ENCODE results near the gene KLHL10.
"Not testable (repeated sequence)": the region's sequence is repeated elsewhere in the genome, so short reads cannot be mapped to it uniquely, and the experiment has no call there.

Gene KLHL10

GRCh38 chr17:41812381-41813151 lies 25.1 kb upstream of the KLHL10 start, which contains the start of gene FKBP10:
Gene FKBP10, plus strand, starts transcription at chr17:41813004. Its CDS starts 31 bp downstream, at chr17:41813035.
- peak in 34 of 42 donors; percentile 14 to 75 (median 41) for DNase-seq
- intact Hi-C loops (cut with DNase I), result no loop called here

GRCh38 chr17:41813152-41813680 lies 24.4 kb upstream of the KLHL10 start:
- intact Hi-C loops (cut with DNase I), result no loop called here
- DNase-seq, result no peak

GRCh38 chr17:41813699-41814124 lies 23.9 kb upstream of the KLHL10 start:
- DNase-seq, result no peak
- intact Hi-C loops (cut with DNase I), result no loop called here

- no peak for DNase-seq
- intact Hi-C loops (cut with DNase I), result no loop called here
Observed at GRCh38 chr17:41814195-41814594, 23.4 kb upstream of the KLHL10 start.

GRCh38 chr17:41816637-41817320 lies 20.8 kb upstream of the KLHL10 start:
- DNase-seq, result no peak
- intact Hi-C loops (cut with DNase I), result no loop called here

- no peak for DNase-seq
- intact Hi-C loops (cut with DNase I), result no loop called here
Observed at GRCh38 chr17:41818024-41818423, 19.6 kb upstream of the KLHL10 start.

- DNase-seq, result no peak
- intact Hi-C loops (cut with DNase I), result no loop called here
Observed at GRCh38 chr17:41821776-41822175, 15.8 kb upstream of the KLHL10 start.

- no peak for DNase-seq
- intact Hi-C loops (cut with DNase I), result no loop called here
Observed at GRCh38 chr17:41822216-41823140, 15.1 kb upstream of the KLHL10 start.

GRCh38 chr17:41823141-41823524 lies 14.5 kb upstream of the KLHL10 start:
- intact Hi-C loops (cut with DNase I), result no loop called here

GRCh38 chr17:41823580-41823979 lies 14.0 kb upstream of the KLHL10 start:
- no peak for DNase-seq
- intact Hi-C loops (cut with DNase I), result no loop called here

More at GRCh38 chr17:41823141-41823524, 14.5 kb upstream of the KLHL10 start:
- no peak for DNase-seq

- intact Hi-C loops (cut with DNase I), result no loop called here
- DNase-seq, result no peak
Observed at GRCh38 chr17:41824086-41824485, 13.5 kb upstream of the KLHL10 start.

- peak in 1 of 42 donors; percentile 18 for DNase-seq
- intact Hi-C loops (cut with DNase I), result no loop called here
Observed at GRCh38 chr17:41825175-41825845, 12.3 kb upstream of the KLHL10 start.

- intact Hi-C loops (cut with DNase I), result not testable (repeated sequence)
- DNase-seq, result peak in 2 of 42 donors; percentile 8 to 10
Observed at GRCh38 chr17:41829961-41830360, 7.7 kb upstream of the KLHL10 start.

GRCh38 chr17:41835214-41835799 lies 2.3 kb upstream of the KLHL10 start:
- DNase-seq, result peak in 2 of 42 donors; percentile 13 to 17
- intact Hi-C loops (cut with DNase I), result no loop called here

- peak in 40 of 42 donors; percentile 21 to 85 (median 68) for DNase-seq
Observed at GRCh38 chr17:41835800-41836549, 1.6 kb upstream of the KLHL10 start, which contains the start of gene NT5C3B. Gene NT5C3B, minus strand, starts transcription at chr17:41836232. Its CDS starts 39 bp downstream, at chr17:41836193.

GRCh38 chr17:41836550-41837196 lies 952 bp upstream of the KLHL10 start:
- DNase-seq, result peak in 1 of 42 donors; percentile 24

More at GRCh38 chr17:41835800-41836549, 1.6 kb upstream of the KLHL10 start, which contains the start of gene NT5C3B:
- intact Hi-C loops (cut with DNase I), result no loop called here

GRCh38 chr17:41839448-41839847 lies 1.8 kb downstream of the KLHL10 start:
- DNase-seq; intact Hi-C loops (cut with DNase I): not testable (repeated sequence)

More at GRCh38 chr17:41836550-41837196, 952 bp upstream of the KLHL10 start:
- intact Hi-C loops (cut with DNase I), result no loop called here
